GM19193 (cell line): Measurements from ENCODE around the gene GCGR.

Source experiments
- POLR2A ChIP-seq: IDR thresholded peaks from 4 replicates; pipeline ENCODE4 v1.6.1; 2011; ENCODE audit not compliant: insufficient read depth, insufficient read length; ENCODE audit errors: extremely low read depth

The GCGR gene

GRCh38 chr17:81809556-81809998 is 5.6 kb downstream of the GCGR start:
- TF ChIP-seq POLR2A = no peak

- no peak for TF ChIP-seq POLR2A
These were observed 6.5 kb downstream of the GCGR start for GRCh38 chr17:81810476-81810875.

- no peak for TF ChIP-seq POLR2A
These were observed 7.1 kb downstream of the GCGR start for GRCh38 chr17:81810892-81811704.

- no peak for TF ChIP-seq POLR2A
These were observed 8.0 kb downstream of the GCGR start for GRCh38 chr17:81811705-81812570.

- TF ChIP-seq POLR2A = no peak
These were observed 8.8 kb downstream of the GCGR start for GRCh38 chr17:81812571-81813370.

- no peak for TF ChIP-seq POLR2A
These were observed 9.4 kb downstream of the GCGR start for GRCh38 chr17:81813371-81813684.

GRCh38 chr17:81813861-81814683 is 10.1 kb downstream of the GCGR start:
- TF ChIP-seq POLR2A = no peak

GRCh38 chr17:81814748-81815645 is 11.0 kb downstream of the GCGR start:
- TF ChIP-seq POLR2A = no peak

- no peak for TF ChIP-seq POLR2A
These were observed 11.7 kb downstream of the GCGR start for GRCh38 chr17:81815646-81815986.

- TF ChIP-seq POLR2A = no peak
These were observed 13.8 kb downstream of the GCGR start for GRCh38 chr17:81817758-81818147.

- TF ChIP-seq POLR2A = no peak
These were observed 15.8 kb downstream of the GCGR start for GRCh38 chr17:81819708-81820107.

- no peak for TF ChIP-seq POLR2A
These were observed 17.2 kb downstream of the GCGR start for GRCh38 chr17:81821147-81821546.

- no peak for TF ChIP-seq POLR2A
These were observed 17.8 kb downstream of the GCGR start for GRCh38 chr17:81821603-81822311.
